ENCODE data around the gene PRDM16.

Gene PRDM16

GRCh38 chr1:3040004-3040403 lies 29.0 kb upstream of the PRDM16 start:
- ChIA-PET POLR2A (no interaction called here), CTCF (interaction anchor here (1.1 to 1.3 kb wide), 2 partner anchors 15 to 28 kb away, joined by 3 to 5 read pairs; no protein-coding TSS in a partner anchor)
- no peaks in the 10 kb centered on the region for H3K36me3 ChIP-seq (ENCODE audit: control insufficient read depth in 2 of 2, insufficient read depth in 1 of 2, low read length in 2 of 2)
- no peak overlapping the region for H3K4me3 ChIP-seq (ENCODE audit: low read depth, low read length)
- H3K9me3 ChIP-seq (ENCODE audit: control insufficient read depth, insufficient read depth, low read depth, low read length): no peaks in the 10 kb centered on the region
- no peak overlapping the region for H3K27ac ChIP-seq (ENCODE audit: extremely low read depth, low read depth, low read length)
- TF ChIP-seq ZNF629 (tag by site-specific recombination; IDR thresholded peaks at IDR 0.05) (no peak), ZNF658 (tag by site-specific recombination; IDR thresholded peaks at IDR 0.05) (no peak), OSR2 (tag by site-specific recombination; IDR thresholded peaks at IDR 0.05) (no peak), ZNF2 (tag by site-specific recombination; IDR thresholded peaks at IDR 0.05) (no peak)
- no peaks in the 10 kb centered on the region for H3K4me1 ChIP-seq (ENCODE audit: control insufficient read depth, insufficient read depth, low read length)

- POLR2A ChIA-PET: no interaction called here
- CTCF ChIA-PET: no interaction called here
Observed at GRCh38 chr1:3042481-3042880, 26.5 kb upstream of the PRDM16 start.

GRCh38 chr1:3049164-3049563 lies 19.8 kb upstream of the PRDM16 start:
- H3K36me3 ChIP-seq (ENCODE audit: control insufficient read depth in 2 of 2, insufficient read depth in 1 of 2, low read length in 2 of 2): no peaks in the 10 kb centered on the region
- TF ChIP-seq ZNF423 (tag by site-specific recombination; IDR thresholded peaks at IDR 0.05) (no peak), ZIC2 (tag by site-specific recombination; IDR thresholded peaks at IDR 0.05) (peak; percentile 48)
- no peak overlapping the region for H3K27ac ChIP-seq (ENCODE audit: extremely low read depth, low read depth, low read length)
- ChIA-PET CTCF (interaction anchor here (1.0 kb wide), 1 partner anchor 270 kb away, joined by 3 read pairs; no protein-coding TSS in a partner anchor), POLR2A (no interaction called here)
- H3K4me1 ChIP-seq (ENCODE audit: control insufficient read depth, insufficient read depth, low read length): no peaks in the 10 kb centered on the region
- no peaks in the 10 kb centered on the region for H3K9me3 ChIP-seq (ENCODE audit: control insufficient read depth, insufficient read depth, low read depth, low read length)
- H3K4me3 ChIP-seq (ENCODE audit: low read depth, low read length): no peak overlapping the region

More at GRCh38 chr1:3042481-3042880, 26.5 kb upstream of the PRDM16 start:
- no peaks in the 10 kb centered on the region for H3K9me3 ChIP-seq (ENCODE audit: control insufficient read depth, insufficient read depth, low read depth, low read length)
- H3K36me3 ChIP-seq (ENCODE audit: control insufficient read depth in 2 of 2, insufficient read depth in 1 of 2, low read length in 2 of 2): no peaks in the 10 kb centered on the region
- H3K4me3 ChIP-seq (ENCODE audit: low read depth, low read length): no peak overlapping the region
- H3K4me1 ChIP-seq (ENCODE audit: control insufficient read depth, insufficient read depth, low read length): no peaks in the 10 kb centered on the region
- H3K27ac ChIP-seq (ENCODE audit: extremely low read depth, low read depth, low read length): no peak overlapping the region
- TF ChIP-seq ZNF404 (tag by site-specific recombination; IDR thresholded peaks at IDR 0.05): no peak
- TF ChIP-seq ZNF747 (tag by site-specific recombination; IDR thresholded peaks at IDR 0.05): no peak
- TF ChIP-seq PRDM1 (tag by site-specific recombination; IDR thresholded peaks at IDR 0.05): no peak

GRCh38 chr1:3049905-3050304 lies 19.1 kb upstream of the PRDM16 start:
- no peak for TF ChIP-seq ZNF146 (tag by site-specific recombination; IDR thresholded peaks at IDR 0.05)
- peak; percentile 65 for TF ChIP-seq GLIS1 (tag by site-specific recombination; IDR thresholded peaks at IDR 0.05)
- no peak for TF ChIP-seq PRDM6 (tag by site-specific recombination; IDR thresholded peaks at IDR 0.05)
- TF ChIP-seq ZNF580 (tag by site-specific recombination; IDR thresholded peaks at IDR 0.05): no peak
- TF ChIP-seq ZBTB8A (tag by site-specific recombination; IDR thresholded peaks at IDR 0.05): no peak
- TF ChIP-seq ZNF660 (tag by site-specific recombination; IDR thresholded peaks at IDR 0.05): no peak
- TF ChIP-seq ZNF701 (tag by site-specific recombination; IDR thresholded peaks at IDR 0.05): no peak
- TF ChIP-seq ZNF280D (tag by site-specific recombination; IDR thresholded peaks at IDR 0.05): no peak
- H3K4me3 ChIP-seq (ENCODE audit: low read depth, low read length): no peak overlapping the region
- no peaks in the 10 kb centered on the region for H3K4me1 ChIP-seq (ENCODE audit: control insufficient read depth, insufficient read depth, low read length)
- ChIA-PET POLR2A (no interaction called here), CTCF (interaction anchor here (1.0 kb wide), 1 partner anchor 270 kb away, joined by 3 read pairs; no protein-coding TSS in a partner anchor)
- H3K9me3 ChIP-seq (ENCODE audit: control insufficient read depth, insufficient read depth, low read depth, low read length): no peaks in the 10 kb centered on the region
- H3K36me3 ChIP-seq (ENCODE audit: control insufficient read depth in 2 of 2, insufficient read depth in 1 of 2, low read length in 2 of 2): no peaks in the 10 kb centered on the region
- no peak overlapping the region for H3K27ac ChIP-seq (ENCODE audit: extremely low read depth, low read depth, low read length)
